HG03457 (cell line): Measurements from ENCODE around the gene SEZ6L2.
"Not testable (repeated sequence)": the region's sequence is repeated elsewhere in the genome, so short reads cannot be mapped to it uniquely, and the experiment has no call there.

ENCODE experiments used
- ATAC-seq: cut with Tn5 transposase; IDR thresholded peaks from one replicate; pipeline ENCODE4 v1.9.1; 2021; ENCODE audit warnings: moderate number of reproducible peaks; ENCODE audit not compliant: unreplicated experiment

The SEZ6L2 gene

GRCh38 chr16:29910819-29911675, 11.7 kb upstream of the SEZ6L2 start:
- no peak for ATAC-seq

DNA sequence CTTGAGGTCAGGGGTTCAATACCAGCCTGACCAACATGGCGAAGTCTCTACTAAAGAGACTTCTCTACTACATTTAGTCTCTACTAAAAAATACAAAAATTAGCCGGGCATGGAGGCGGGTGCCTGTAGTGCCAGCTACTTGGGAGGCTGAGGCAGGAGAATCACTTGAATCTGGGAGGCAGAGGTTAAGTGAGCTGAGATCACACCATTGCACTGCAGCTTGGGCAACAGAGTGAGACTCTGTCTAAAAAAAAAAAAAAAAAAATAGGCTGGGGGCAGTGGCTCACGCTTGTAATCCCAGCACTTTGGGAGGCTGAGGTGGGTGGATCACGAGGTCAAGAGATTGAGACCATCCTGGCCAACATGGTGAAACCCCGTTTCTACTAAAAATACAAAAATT, 10.5 kb upstream of the SEZ6L2 start:
- not testable (repeated sequence) for ATAC-seq

DNA sequence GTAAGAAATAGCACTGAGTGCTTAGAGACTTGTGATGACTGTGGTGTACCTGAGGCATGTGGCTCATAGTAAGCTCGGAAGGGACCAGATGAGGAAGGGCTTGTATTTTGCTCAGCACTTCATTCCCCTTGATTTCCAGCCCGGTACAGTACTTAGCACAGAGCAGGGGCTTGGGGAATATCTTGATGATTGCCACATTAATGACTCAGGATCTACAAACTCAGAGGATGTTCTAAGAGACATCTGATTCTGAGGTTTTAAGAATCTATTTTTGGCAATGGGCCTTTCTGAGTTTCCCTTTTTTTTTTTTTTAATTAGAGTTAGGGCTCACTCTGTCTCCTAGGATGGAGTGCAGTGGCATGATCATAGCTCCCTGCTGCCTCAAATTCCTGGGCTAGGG, 10.0 kb upstream of the SEZ6L2 start:
- no peak for ATAC-seq

GRCh38 chr16:29908719-29909220, 9.4 kb upstream of the SEZ6L2 start:
- no peak for ATAC-seq

- no peak for ATAC-seq
Observed at GRCh38 chr16:29907973-29908372, 8.6 kb upstream of the SEZ6L2 start.

GRCh38 chr16:29906520-29907244, 7.3 kb upstream of the SEZ6L2 start:
- ATAC-seq = no peak

- no peak for ATAC-seq
Observed at GRCh38 chr16:29905668-29906067, 6.3 kb upstream of the SEZ6L2 start.

GRCh38 chr16:29904947-29905346, 5.6 kb upstream of the SEZ6L2 start:
- no peak for ATAC-seq

GRCh38 chr16:29903590-29903989, 4.2 kb upstream of the SEZ6L2 start:
- ATAC-seq = no peak

- no peak for ATAC-seq
Observed at GRCh38 chr16:29901607-29901945, 2.2 kb upstream of the SEZ6L2 start.

DNA sequence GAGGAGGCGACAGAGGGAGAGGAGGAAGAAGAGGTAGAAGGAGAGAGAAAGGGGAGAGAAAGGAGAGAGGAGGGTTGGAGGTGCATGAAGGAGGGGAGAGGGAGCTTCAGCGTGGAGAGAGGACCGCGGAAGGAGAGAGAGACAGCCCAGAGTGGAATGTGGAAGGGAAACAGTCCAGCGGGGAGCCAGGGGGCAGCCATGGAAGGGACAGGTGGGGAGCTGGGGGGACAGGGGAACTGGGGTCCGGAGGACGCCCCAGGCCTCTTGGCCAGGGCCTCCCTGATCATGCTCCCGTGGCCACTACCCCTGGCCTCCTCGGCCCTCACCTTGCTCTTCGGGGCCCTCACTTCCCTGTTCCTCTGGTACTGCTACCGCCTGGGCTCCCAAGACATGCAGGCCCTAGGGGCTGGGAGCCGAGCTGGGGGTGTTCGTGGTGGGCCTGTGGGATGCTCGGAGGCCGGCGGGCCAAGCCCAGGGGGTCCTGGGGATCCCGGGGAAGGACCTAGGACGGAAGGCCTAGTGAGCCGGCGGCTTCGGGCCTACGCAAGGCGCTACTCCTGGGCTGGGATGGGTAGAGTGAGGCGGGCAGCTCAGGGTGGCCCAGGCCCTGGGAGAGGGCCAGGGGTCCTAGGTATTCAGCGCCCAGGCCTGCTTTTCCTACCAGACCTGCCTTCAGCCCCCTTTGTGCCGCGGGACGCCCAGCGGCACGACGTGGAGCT, 1.7 kb upstream of the SEZ6L2 start:
- ATAC-seq = no peak

GRCh38 chr16:29900102-29900887, 945 bp upstream of the SEZ6L2 start, which contains the start of gene ASPHD1:
Gene ASPHD1 (plus strand): TSS chr16:29900488. CDS start chr16:29900972, 484 bp downstream.
- ATAC-seq = no peak

DNA sequence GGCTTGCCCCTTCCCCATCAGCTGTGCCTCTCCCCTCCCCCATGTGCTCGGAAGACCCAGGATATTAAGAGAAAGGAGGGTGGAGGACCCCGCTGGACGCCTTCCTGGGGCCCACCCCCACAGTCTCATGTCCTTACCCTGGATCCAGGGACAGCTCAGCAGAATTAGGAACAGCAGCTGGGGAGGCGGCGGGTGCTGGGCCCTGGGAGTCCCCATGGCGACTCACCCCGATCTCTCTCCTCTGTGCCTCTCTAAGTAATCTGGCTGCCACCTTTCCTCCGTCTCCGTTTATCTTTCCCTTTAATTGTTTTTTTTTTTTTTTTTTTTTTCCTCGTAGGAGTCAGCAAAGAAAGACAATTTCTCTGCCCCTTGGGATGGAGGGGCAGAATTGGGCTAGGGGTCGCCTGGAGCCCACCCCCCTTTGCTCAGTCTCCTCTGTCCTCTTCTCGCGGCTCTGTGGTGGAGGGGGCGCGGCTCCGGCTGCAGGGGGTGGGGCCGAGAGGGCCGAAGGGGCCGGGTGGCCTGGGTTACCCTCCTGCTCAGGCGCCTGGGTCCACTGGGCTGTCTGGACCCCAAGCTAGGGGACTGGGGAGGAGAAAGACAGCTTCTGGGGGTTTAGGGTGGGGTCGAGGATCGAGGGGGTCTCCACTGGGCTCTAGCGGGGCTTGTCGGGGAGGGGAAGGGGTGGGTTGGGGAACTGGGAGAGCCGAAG, 390 bp downstream of the SEZ6L2 start:
- no peak for ATAC-seq

- no peak for ATAC-seq
Observed at GRCh38 chr16:29898135-29898803, 1.1 kb downstream of the SEZ6L2 start.

- ATAC-seq = no peak
Observed at GRCh38 chr16:29897333-29897732, 2.0 kb downstream of the SEZ6L2 start.

GRCh38 chr16:29896841-29897240, 2.5 kb downstream of the SEZ6L2 start:
- ATAC-seq = no peak

DNA sequence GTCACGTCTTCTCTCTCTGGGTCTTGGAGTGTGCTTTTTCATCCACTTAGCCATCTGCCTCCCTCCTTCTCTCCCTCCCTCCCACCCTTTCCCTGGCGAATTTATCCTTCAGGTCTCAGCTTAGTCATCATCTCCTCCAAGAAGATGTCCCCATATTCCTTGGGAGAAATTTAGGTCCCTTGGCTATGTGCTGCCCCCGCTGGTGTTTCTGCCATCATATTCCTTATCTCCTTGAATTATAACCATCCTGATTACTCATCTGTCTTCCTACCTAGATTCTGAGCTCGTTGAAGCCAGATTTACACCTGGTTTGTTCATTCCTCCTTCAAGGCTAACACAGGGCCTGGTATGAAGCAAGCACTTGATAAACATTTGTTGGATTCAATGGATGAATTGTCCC, 5.0 kb downstream of the SEZ6L2 start:
- ATAC-seq = no peak

DNA sequence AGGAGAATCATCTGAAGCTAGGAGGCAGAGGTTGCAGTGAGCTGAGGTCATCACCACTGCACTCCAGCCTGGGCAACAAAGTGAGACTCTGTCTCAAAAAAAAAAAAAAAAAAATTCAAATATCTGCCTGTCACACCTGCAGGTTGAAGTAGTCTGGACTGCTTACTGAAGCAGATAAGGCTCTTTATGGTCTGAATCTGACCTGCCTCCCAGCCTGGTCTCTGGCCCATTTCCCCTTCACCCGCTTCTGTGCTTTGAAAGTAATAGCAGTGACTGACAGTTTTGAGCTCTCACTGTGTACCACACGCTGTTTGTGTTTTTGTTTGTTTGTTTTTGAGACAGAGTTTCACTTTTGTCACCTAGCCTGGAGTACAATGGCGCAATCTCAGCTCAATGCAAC, 5.8 kb downstream of the SEZ6L2 start:
- no peak for ATAC-seq

- no peak for ATAC-seq
Observed at GRCh38 chr16:29892458-29892813, 6.9 kb downstream of the SEZ6L2 start.
